LNCAP (cell line): ENCODE data around the gene C16orf74.

Experiments used
- TF ChIP-seq, protein P1 (sequence below): fragments of 450-650 bp; IDR thresholded peaks from 2 replicates; pipeline ENCODE4 v1.5.1; 2017; ENCODE audit warnings: mild to moderate bottlenecking

Gene C16orf74

GRCh38 chr16:85773044-85773443 lies 22.1 kb upstream of the C16orf74 start:
- TF ChIP-seq, protein P1, sequence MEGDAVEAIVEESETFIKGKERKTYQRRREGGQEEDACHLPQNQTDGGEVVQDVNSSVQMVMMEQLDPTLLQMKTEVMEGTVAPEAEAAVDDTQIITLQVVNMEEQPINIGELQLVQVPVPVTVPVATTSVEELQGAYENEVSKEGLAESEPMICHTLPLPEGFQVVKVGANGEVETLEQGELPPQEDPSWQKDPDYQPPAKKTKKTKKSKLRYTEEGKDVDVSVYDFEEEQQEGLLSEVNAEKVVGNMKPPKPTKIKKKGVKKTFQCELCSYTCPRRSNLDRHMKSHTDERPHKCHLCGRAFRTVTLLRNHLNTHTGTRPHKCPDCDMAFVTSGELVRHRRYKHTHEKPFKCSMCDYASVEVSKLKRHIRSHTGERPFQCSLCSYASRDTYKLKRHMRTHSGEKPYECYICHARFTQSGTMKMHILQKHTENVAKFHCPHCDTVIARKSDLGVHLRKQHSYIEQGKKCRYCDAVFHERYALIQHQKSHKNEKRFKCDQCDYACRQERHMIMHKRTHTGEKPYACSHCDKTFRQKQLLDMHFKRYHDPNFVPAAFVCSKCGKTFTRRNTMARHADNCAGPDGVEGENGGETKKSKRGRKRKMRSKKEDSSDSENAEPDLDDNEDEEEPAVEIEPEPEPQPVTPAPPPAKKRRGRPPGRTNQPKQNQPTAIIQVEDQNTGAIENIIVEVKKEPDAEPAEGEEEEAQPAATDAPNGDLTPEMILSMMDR = no peak

DNA sequence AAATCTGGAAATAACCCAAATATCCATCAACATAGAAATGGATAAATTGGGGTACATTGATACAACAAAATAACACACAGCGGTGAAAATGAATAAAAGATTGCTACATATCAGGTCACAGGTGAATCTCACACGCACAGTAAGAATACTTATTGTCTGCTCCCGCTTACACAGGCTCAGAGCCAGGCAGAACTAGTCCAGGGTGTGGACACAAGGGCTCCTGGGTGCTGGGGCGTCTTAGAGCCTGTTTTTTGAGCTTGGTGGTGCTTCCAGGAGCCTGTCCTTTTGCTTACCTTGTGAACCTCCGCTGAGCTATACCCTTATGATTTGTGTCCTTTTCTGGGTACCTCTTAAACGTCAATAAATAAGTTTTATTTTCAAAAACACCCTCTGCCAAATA lies 19.8 kb upstream of the C16orf74 start:
- TF ChIP-seq, protein P1 = no peak

DNA sequence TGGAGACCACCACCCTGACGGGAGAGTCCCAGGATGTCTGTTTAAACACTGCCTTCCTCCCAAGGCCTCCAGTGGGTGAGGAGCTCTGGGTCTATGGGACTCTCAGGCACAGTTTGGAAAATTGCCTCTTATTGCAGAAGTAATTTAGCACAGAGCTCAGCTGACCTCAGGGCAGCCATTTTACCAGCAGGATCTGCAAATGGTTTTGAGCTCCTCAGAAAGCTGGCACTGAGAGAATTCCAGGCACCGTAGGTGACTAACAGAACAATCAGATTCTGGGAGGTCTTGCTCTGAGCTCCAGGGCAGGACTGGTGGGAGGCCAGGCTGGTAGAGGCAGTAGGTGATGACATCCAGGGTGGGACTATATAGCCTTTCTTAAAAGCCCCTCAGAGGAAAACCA lies 17.3 kb upstream of the C16orf74 start:
- TF ChIP-seq, protein P1 = no peak

DNA sequence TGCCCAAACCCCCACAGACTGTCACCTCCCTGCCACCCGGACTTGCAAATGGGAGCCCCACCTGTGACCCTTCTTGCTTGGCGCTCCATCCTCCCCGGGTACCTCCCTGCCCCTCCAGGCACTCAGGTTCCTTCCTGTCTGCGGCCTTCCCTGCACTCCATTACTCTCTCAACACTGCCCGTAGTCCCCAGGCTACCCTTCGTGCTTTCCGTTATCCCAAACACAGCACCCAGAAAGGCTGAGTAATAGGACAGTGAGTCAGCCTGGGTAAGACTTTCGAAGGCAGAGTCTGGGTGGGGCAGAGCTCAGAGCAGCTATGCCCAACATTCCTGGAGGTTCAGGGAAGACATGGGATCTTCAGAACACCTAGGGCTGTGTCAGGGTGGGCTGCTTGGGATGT lies 16.6 kb upstream of the C16orf74 start:
- TF ChIP-seq, protein P1 = no peak

GRCh38 chr16:85765767-85766166 lies 14.9 kb upstream of the C16orf74 start:
- TF ChIP-seq, protein P1 = no peak

DNA sequence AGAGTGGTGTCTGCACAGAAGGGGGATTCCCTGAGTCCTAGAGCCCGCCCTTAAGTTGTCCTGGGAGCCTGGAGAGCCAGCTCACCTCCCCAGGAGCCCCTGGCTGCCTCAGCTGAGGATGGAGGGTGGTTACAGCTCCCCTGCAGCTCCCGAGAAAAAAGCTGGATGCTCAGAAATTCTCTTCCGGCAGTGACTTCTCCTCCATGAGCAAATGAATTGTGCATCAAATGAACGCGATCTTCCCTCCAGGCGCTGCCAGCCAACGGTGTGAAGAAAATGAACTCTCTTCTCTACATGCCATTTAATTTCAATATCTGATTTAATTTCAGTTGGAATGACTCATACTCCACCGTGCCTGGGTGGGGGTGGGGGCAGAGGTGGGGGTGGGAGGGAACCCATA lies 14.3 kb upstream of the C16orf74 start:
- TF ChIP-seq, protein P1 = no peak

DNA sequence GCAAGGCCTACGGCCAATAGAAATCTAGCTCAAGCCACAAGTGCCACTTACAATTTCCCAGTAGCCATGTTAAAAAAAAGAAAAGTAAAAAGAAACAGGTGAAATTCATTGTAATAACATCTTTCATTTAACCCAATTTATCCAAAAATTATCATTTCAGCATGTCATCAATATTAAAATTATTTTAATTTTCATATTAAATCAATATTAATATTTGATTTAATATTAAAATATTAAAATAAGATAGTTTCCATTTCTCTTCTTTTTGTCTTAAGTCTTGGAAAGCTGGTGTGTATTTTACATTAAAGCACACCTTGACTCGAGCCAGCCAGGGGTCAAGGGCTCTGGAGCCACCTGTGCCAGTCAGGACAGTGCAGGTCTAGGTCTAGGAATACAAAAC lies 12.7 kb upstream of the C16orf74 start:
- TF ChIP-seq, protein P1 = no peak

DNA sequence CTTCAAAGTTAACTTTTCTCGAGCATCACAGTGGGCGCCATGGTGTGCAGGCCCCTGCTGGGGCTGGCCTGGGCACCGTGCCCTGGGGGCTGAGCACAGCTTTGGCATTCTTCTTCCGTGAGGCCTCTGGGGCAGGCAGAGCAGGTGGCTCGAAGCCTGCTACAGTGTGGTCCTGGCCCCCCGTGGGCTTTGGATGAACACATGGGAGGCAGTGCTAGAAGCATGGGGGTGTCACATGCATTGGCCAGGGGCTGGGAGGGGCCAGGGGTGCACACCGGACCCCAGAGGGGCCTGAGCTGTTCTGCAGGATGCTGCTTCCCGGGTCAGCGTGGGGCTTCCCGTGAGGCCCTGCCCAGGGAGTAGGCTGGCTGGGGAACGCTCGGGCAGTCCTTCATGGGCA lies 12.1 kb upstream of the C16orf74 start:
- TF ChIP-seq, protein P1 = no peak
